A673 (cell line): ENCODE results near the gene ASAP2. TPM values are rescaled to one million over a fixed set of nuclear protein-coding genes. Genes with fewer than 3 reads are reported as not detected.

Source experiments
- BruUV-seq: library from RNA; stranded (reverse); fragments of 400-500 nt; replicated peaks from 2 replicates; lab custom pipeline; 2021; lab: Mats Ljungman, UMichigan
- CTCF ChIA-PET: fragments of 300-600 bp; sonication (Branson Sonifier 250); formaldehyde crosslinking; loops from one replicate; lab custom pipeline; 2022; ENCODE audit warnings: antibody characterized with exemption; lab: Charles Lee
- POLR2A ChIA-PET: fragments of 300-600 bp; sonication (Branson Sonifier 250); formaldehyde crosslinking; loops from one replicate; lab custom pipeline; 2022; ENCODE audit warnings: antibody characterized with exemption; ENCODE audit not compliant: low non-redundant PET; lab: Charles Lee
- DNase-seq: peaks from one replicate; pipeline ENCODE4 v3.0.0-alpha.2; 2015; ENCODE audit warnings: low spot score
- H3K27ac ChIP-seq: fragments of 200-600 bp; sonication (generic); 2 replicates; pipeline ENCODE4 v1.5.1; 2016; ENCODE audit warnings: mixed run types, low read depth, mild to moderate bottlenecking, mixed read lengths, antibody characterized with exemption, low read length; ENCODE audit not compliant: poor library complexity, severe bottlenecking
- H3K27me3 ChIP-seq: fragments of 200-600 bp; sonication (generic); replicated peaks from 2 replicates; pipeline ENCODE4 v1.6.1; 2017; ENCODE audit warnings: mixed run types, low read depth, mild to moderate bottlenecking, mixed read lengths, antibody characterized with exemption, low read length; ENCODE audit not compliant: insufficient read depth, poor library complexity
- H3K36me3 ChIP-seq: fragments of 200-600 bp; sonication (generic); 2 replicates; pipeline ENCODE4 v1.6.1; 2016; ENCODE audit warnings: mixed run types, mild to moderate bottlenecking, mixed read lengths, antibody characterized with exemption, low read length; ENCODE audit not compliant: insufficient read depth, poor library complexity, severe bottlenecking
- H3K4me1 ChIP-seq: fragments of 200-600 bp; sonication (generic); 2 replicates; pipeline ENCODE4 v1.6.1; 2017; ENCODE audit warnings: mixed run types, mild to moderate bottlenecking, mixed read lengths, antibody characterized with exemption, low read length; ENCODE audit not compliant: insufficient read depth, poor library complexity, severe bottlenecking
- H3K4me3 ChIP-seq: fragments of 200-600 bp; sonication (generic); 2 replicates; pipeline ENCODE4 v1.5.1; 2016; ENCODE audit warnings: low read depth, mixed run types, mild to moderate bottlenecking, mixed read lengths, low read length; ENCODE audit not compliant: poor library complexity, severe bottlenecking
- H3K9me3 ChIP-seq: fragments of 200-600 bp; sonication (generic); 2 replicates; pipeline ENCODE4 v1.6.1; 2016; ENCODE audit warnings: mixed run types, low read depth, mild to moderate bottlenecking, mixed read lengths, antibody characterized with exemption, low read length; ENCODE audit not compliant: poor library complexity, severe bottlenecking
- CTCF ChIP-seq: fragments of 300-800, 200-600 bp; sonication (generic); conservative IDR thresholded peaks from 2 replicates; pipeline ENCODE4 v1.5.1; 2017; ENCODE audit warnings: low read depth, mild to moderate bottlenecking, antibody characterized with exemption, low read length, moderate library complexity, mixed read lengths
- EZH2 ChIP-seq: fragments of 200-600 bp; sonication (generic); IDR thresholded peaks from 2 replicates; pipeline ENCODE4 v1.6.1; 2017; ENCODE audit warnings: borderline replicate concordance, low read depth, mild to moderate bottlenecking, mixed read lengths, antibody characterized with exemption, low read length; ENCODE audit not compliant: poor library complexity, severe bottlenecking
- intact Hi-C: fragments of 100-400 bp; cut with micrococcal nuclease; formaldehyde crosslinking; loops from one replicate; pipeline ENCODE4 v1.10.0; 2022; ENCODE audit not compliant: unreplicated experiment
- total RNA-seq: library from RNA; stranded (reverse); gene quantifications from 2 replicates; pipeline ENCODE4 v1.2.3, GENCODE V29; 2021

The ASAP2 gene
- total RNA-seq, 1 experiment from 2014 or later = 46.8 TPM

- H3K27me3 ChIP-seq = no peaks in the 10 kb centered on the region
- peaks cover 71% of the 10 kb centered on the region for H3K36me3 ChIP-seq
- H3K4me1 ChIP-seq = no peaks in the 10 kb centered on the region
- no peak for DNase-seq
- H3K27ac ChIP-seq = no peak overlapping the region
- POLR2A ChIA-PET = no interaction called here
- no TSS peak for BruUV-seq
- intact Hi-C loops = no loop called here
- CTCF ChIA-PET = no interaction called here
- no peaks in the 10 kb centered on the region for H3K9me3 ChIP-seq
- no peak overlapping the region for H3K4me3 ChIP-seq
- TF ChIP-seq EZH2 = no peak
- TF ChIP-seq CTCF = no peak
Measured at GRCh38 chr2:9440058-9440727, 233.6 kb downstream of the ASAP2 start.

- CTCF ChIA-PET = no interaction called here
Measured at GRCh38 chr2:9441556-9441955, 234.9 kb downstream of the ASAP2 start.

GRCh38 chr2:9443526-9443925, 236.9 kb downstream of the ASAP2 start:
- ChIA-PET POLR2A (no interaction called here), CTCF (no interaction called here)
- Histone ChIP-seq H3K36me3 (peaks cover 57% of the 10 kb centered on the region), H3K27ac (no peak overlapping the region), H3K27me3 (no peaks in the 10 kb centered on the region), H3K4me3 (no peak overlapping the region), H3K9me3 (no peaks in the 10 kb centered on the region), H3K4me1 (no peaks in the 10 kb centered on the region)
- TF ChIP-seq CTCF (no peak), EZH2 (no peak)
- BruUV-seq = no TSS peak
- intact Hi-C loops = no loop called here
- DNase-seq = no peak

More at GRCh38 chr2:9441556-9441955, 234.9 kb downstream of the ASAP2 start:
- intact Hi-C loops = no loop called here
- Histone ChIP-seq H3K27me3 (no peaks in the 10 kb centered on the region), H3K36me3 (peaks cover 73% of the 10 kb centered on the region), H3K9me3 (no peaks in the 10 kb centered on the region), H3K27ac (no peak overlapping the region), H3K4me3 (no peak overlapping the region), H3K4me1 (no peaks in the 10 kb centered on the region)
- no peak for DNase-seq
- no TSS peak for BruUV-seq
- POLR2A ChIA-PET = no interaction called here
- TF ChIP-seq CTCF (no peak), EZH2 (no peak)
